NT2/D1 (cell line): Measurements from ENCODE around the gene C20orf144.

Experiments used
- DNase-seq: peaks from one replicate; pipeline ENCODE4 v3.0.0-alpha.2; 2011; ENCODE audit warnings: low read depth, low spot score
- H3K27me3 ChIP-seq: 2 replicates; pipeline ENCODE4 v1.6.0; 2011; ENCODE audit warnings: mild to moderate bottlenecking; ENCODE audit not compliant: insufficient read length, insufficient read depth
- H3K36me3 ChIP-seq: 2 replicates; pipeline ENCODE4 v1.6.1; 2011; ENCODE audit warnings: mild to moderate bottlenecking, low read length, mixed read lengths; ENCODE audit not compliant: insufficient read depth, insufficient read length
- H3K4me1 ChIP-seq: 2 replicates; pipeline ENCODE4 v1.5.1; 2011; ENCODE audit not compliant: insufficient read depth, insufficient read length
- H3K4me3 ChIP-seq: 2 replicates; pipeline ENCODE4 v1.5.1; 2011; ENCODE audit warnings: low read depth; ENCODE audit not compliant: insufficient read length
- H3K9ac ChIP-seq: 2 replicates; pipeline ENCODE4 v1.6.0; 2011; ENCODE audit warnings: low read depth; ENCODE audit not compliant: insufficient read length
- H3K9me3 ChIP-seq: 2 replicates; pipeline ENCODE4 v1.5.1; 2011; ENCODE audit warnings: mild to moderate bottlenecking, low read length; ENCODE audit not compliant: insufficient read depth
- SUZ12 ChIP-seq: IDR thresholded peaks from 2 replicates; pipeline ENCODE4 v1.6.1; 2011; ENCODE audit not compliant: insufficient read length, insufficient read depth; ENCODE audit errors: extremely low read depth
- YY1 ChIP-seq: IDR thresholded peaks from 2 replicates; pipeline ENCODE4 v1.6.1; 2011; ENCODE audit not compliant: insufficient read length, insufficient read depth
- ZNF274 ChIP-seq: IDR thresholded peaks from 2 replicates; pipeline ENCODE4 v1.6.1; 2011; ENCODE audit warnings: mild to moderate bottlenecking, low read depth, low read length

Gene C20orf144

GRCh38 chr20:33676121-33676520, 14.0 kb downstream of the C20orf144 start:
- H3K4me3 ChIP-seq: no peak overlapping the region
- H3K4me1 ChIP-seq: peaks cover 29% of the 10 kb centered on the region
- no peaks in the 10 kb centered on the region for H3K27me3 ChIP-seq
- DNase-seq: no peak
- H3K9ac ChIP-seq: peak overlapping the region; percentile 86
- TF ChIP-seq ZNF274: no peak
- no peak for TF ChIP-seq YY1
- TF ChIP-seq SUZ12: no peak
- H3K9me3 ChIP-seq: no peaks in the 10 kb centered on the region; the same call in 1 of the 2 replicates
- H3K36me3 ChIP-seq: peaks cover 69% of the 10 kb centered on the region

- Histone ChIP-seq H3K4me1 (peaks cover 29% of the 10 kb centered on the region), H3K9me3 (no peaks in the 10 kb centered on the region; the same call in 1 of the 2 replicates), H3K36me3 (peaks cover 65% of the 10 kb centered on the region), H3K9ac (peak overlapping the region; percentile 13), H3K4me3 (no peak overlapping the region), H3K27me3 (no peaks in the 10 kb centered on the region)
- TF ChIP-seq ZNF274 (no peak), SUZ12 (no peak), YY1 (no peak)
- no peak for DNase-seq
These were observed 14.8 kb downstream of the C20orf144 start for GRCh38 chr20:33676652-33677645.

GRCh38 chr20:33677991-33678702, 16.0 kb downstream of the C20orf144 start:
- Histone ChIP-seq H3K36me3 (peaks cover 63% of the 10 kb centered on the region), H3K9me3 (no peaks in the 10 kb centered on the region; the same call in 1 of the 2 replicates), H3K9ac (no peak overlapping the region), H3K27me3 (no peaks in the 10 kb centered on the region), H3K4me3 (no peak overlapping the region), H3K4me1 (peaks cover 29% of the 10 kb centered on the region)
- TF ChIP-seq SUZ12 (no peak), YY1 (no peak), ZNF274 (no peak)
- no peak for DNase-seq

GRCh38 chr20:33679758-33680485, 17.8 kb downstream of the C20orf144 start:
- TF ChIP-seq ZNF274 (no peak), SUZ12 (no peak), YY1 (no peak)
- H3K4me1 ChIP-seq: peaks cover 33% of the 10 kb centered on the region
- no peaks in the 10 kb centered on the region for H3K27me3 ChIP-seq
- H3K36me3 ChIP-seq: peaks cover 69% of the 10 kb centered on the region
- no peak for DNase-seq
- H3K9me3 ChIP-seq: no peaks in the 10 kb centered on the region; the same call in 1 of the 2 replicates
- H3K4me3 ChIP-seq: no peak overlapping the region
- H3K9ac ChIP-seq: no peak overlapping the region

- Histone ChIP-seq H3K4me3 (no peak overlapping the region), H3K36me3 (peaks cover 69% of the 10 kb centered on the region), H3K4me1 (peaks cover 27% of the 10 kb centered on the region), H3K9me3 (no peaks in the 10 kb centered on the region; the same call in 1 of the 2 replicates), H3K27me3 (no peaks in the 10 kb centered on the region), H3K9ac (no peak overlapping the region)
- TF ChIP-seq YY1 (no peak), ZNF274 (no peak), SUZ12 (no peak)
- no peak for DNase-seq
These were observed 18.6 kb downstream of the C20orf144 start for GRCh38 chr20:33680686-33681085.

- H3K36me3 ChIP-seq: peaks cover 65% of the 10 kb centered on the region
- TF ChIP-seq SUZ12: no peak
- no peak for TF ChIP-seq ZNF274
- no peak for TF ChIP-seq YY1
- H3K4me3 ChIP-seq: no peak overlapping the region
- H3K27me3 ChIP-seq: no peaks in the 10 kb centered on the region
- H3K9ac ChIP-seq: no peak overlapping the region
- peaks cover 24% of the 10 kb centered on the region for H3K4me1 ChIP-seq
- DNase-seq: no peak
- no peaks in the 10 kb centered on the region; the same call in 1 of the 2 replicates for H3K9me3 ChIP-seq
These were observed 19.2 kb downstream of the C20orf144 start for GRCh38 chr20:33681288-33681687.
